ENCODE data around the gene TMCC2. TPM values are rescaled to one million over a fixed set of nuclear protein-coding genes. Genes with fewer than 3 reads are reported as not detected.

The TMCC2 gene
- total RNA-seq, 1 experiment from 2014 or later = 2.7 TPM

DNA sequence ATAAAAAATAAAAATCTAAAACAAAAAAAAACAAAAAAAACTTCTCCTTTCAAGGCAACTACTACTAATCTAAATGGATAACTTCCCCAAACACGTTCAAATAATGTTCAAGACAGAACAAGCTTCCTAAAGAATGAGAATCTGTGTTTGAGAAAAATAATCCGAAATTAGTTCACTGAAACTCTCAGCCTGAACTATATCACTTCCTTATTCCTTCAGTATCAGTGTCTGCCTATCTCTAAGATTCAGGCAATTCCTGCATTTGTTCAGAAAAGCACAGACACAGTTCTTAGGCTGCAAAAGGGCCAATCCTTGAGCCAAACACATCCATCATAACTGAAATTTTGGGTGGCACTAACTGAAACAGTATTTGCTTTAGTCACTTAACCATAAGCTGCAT, 38.6 kb upstream of the TMCC2 start:
- POLR2A ChIA-PET = no interaction called here
- peaks cover 0 to 2% of the 10 kb centered on the region in 2 experiments; a peak in 1 of 4 replicates for H3K4me1 ChIP-seq (ENCODE audit: control insufficient read depth in 1 of 2, insufficient read depth in 2 of 2, low read length in 2 of 2)
- no peak overlapping the region for H2AFZ ChIP-seq (ENCODE audit: low read depth, low read length, poor library complexity, severe bottlenecking)
- TF ChIP-seq YY1 (IDR thresholded peaks at IDR 0.05; ENCODE audit: extremely low read depth, insufficient replicate concordance, low read depth, low read length) (no peak), ZBTB33 (IDR thresholded peaks at IDR 0.05; ENCODE audit: extremely low read depth, insufficient replicate concordance, low read length) (no peak), EZH2 (IDR thresholded peaks at IDR 0.05) (no peak), SRF (IDR thresholded peaks at IDR 0.05; ENCODE audit: low read depth) (no peak), EZH2phosphoT487 (IDR thresholded peaks at IDR 0.05; ENCODE audit: borderline replicate concordance) (no peak), TCF7L2 (IDR thresholded peaks at IDR 0.05; ENCODE audit: borderline replicate concordance, extremely low read depth, insufficient read depth, insufficient read length) (no peak), JUND (IDR thresholded peaks at IDR 0.05) (no peak), POLR2A (IDR thresholded peaks at IDR 0.05; ENCODE audit: borderline replicate concordance, extremely low read depth, insufficient read depth, insufficient read length) (no peak), CEBPB (IDR thresholded peaks at IDR 0.05; ENCODE audit: low read depth) (no peak), ZFX (IDR thresholded peaks at IDR 0.05) (no peak), CTCF (IDR thresholded peaks at IDR 0.05 in 2 of 3, conservative IDR thresholded peaks at IDR 0.05 in 1 of 3; ENCODE audit: borderline replicate concordance in 1 of 3, insufficient read depth in 1 of 3, low read depth in 2 of 3, low read length in 2 of 3) (no peak), MAX (IDR thresholded peaks at IDR 0.05) (no peak), FOSL1 (IDR thresholded peaks at IDR 0.05; ENCODE audit: low read depth) (no peak), SP1 (IDR thresholded peaks at IDR 0.05; ENCODE audit: low read depth) (no peak), POLR2AphosphoS5 (IDR thresholded peaks at IDR 0.05; ENCODE audit: low read depth, low read length) (no peak), SIN3A (IDR thresholded peaks at IDR 0.05; ENCODE audit: low read depth) (no peak), CBX3 (IDR thresholded peaks at IDR 0.05; ENCODE audit: low read depth) (no peak), RAD21 (IDR thresholded peaks at IDR 0.05; ENCODE audit: low read depth) (no peak)
- TF ChIP-seq, protein P1, sequence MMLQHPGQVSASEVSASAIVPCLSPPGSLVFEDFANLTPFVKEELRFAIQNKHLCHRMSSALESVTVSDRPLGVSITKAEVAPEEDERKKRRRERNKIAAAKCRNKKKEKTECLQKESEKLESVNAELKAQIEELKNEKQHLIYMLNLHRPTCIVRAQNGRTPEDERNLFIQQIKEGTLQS (IDR thresholded peaks at IDR 0.05) = no peak
- TF ChIP-seq, protein P2, sequence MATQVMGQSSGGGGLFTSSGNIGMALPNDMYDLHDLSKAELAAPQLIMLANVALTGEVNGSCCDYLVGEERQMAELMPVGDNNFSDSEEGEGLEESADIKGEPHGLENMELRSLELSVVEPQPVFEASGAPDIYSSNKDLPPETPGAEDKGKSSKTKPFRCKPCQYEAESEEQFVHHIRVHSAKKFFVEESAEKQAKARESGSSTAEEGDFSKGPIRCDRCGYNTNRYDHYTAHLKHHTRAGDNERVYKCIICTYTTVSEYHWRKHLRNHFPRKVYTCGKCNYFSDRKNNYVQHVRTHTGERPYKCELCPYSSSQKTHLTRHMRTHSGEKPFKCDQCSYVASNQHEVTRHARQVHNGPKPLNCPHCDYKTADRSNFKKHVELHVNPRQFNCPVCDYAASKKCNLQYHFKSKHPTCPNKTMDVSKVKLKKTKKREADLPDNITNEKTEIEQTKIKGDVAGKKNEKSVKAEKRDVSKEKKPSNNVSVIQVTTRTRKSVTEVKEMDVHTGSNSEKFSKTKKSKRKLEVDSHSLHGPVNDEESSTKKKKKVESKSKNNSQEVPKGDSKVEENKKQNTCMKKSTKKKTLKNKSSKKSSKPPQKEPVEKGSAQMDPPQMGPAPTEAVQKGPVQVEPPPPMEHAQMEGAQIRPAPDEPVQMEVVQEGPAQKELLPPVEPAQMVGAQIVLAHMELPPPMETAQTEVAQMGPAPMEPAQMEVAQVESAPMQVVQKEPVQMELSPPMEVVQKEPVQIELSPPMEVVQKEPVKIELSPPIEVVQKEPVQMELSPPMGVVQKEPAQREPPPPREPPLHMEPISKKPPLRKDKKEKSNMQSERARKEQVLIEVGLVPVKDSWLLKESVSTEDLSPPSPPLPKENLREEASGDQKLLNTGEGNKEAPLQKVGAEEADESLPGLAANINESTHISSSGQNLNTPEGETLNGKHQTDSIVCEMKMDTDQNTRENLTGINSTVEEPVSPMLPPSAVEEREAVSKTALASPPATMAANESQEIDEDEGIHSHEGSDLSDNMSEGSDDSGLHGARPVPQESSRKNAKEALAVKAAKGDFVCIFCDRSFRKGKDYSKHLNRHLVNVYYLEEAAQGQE (IDR thresholded peaks at IDR 0.05; ENCODE audit: low read depth) = no peak
- H3K9me3 ChIP-seq (ENCODE audit: control insufficient read depth in 1 of 2, insufficient read depth in 1 of 2, low read depth in 1 of 2, low read length in 2 of 2) = no peaks in the 10 kb centered on the region
- no peaks in the 10 kb centered on the region for H4K20me1 ChIP-seq (ENCODE audit: insufficient read depth)
- H3K36me3 ChIP-seq (ENCODE audit: control insufficient read depth in 1 of 2, insufficient read depth in 2 of 2, low read length in 2 of 2) = no peaks in the 10 kb centered on the region
- no peak overlapping the region for H3K9ac ChIP-seq (ENCODE audit: low read length)
- H3K79me2 ChIP-seq (ENCODE audit: insufficient read depth, low read length) = peaks cover 30% of the 10 kb centered on the region
- ATAC-seq = no peak
- intact Hi-C loops (cut with micrococcal nuclease) = no loop called here
- no peaks in the 10 kb centered on the region for H3K27me3 ChIP-seq (ENCODE audit: insufficient read depth, low read length)
- H3K27ac ChIP-seq (ENCODE audit: low read depth, low read length) = no peak overlapping the region
- no peak overlapping the region for H3K4me2 ChIP-seq (ENCODE audit: low read length)
- H3K9me2 ChIP-seq (ENCODE audit: insufficient read depth) = no peaks in the 10 kb centered on the region
- RAD21 ChIA-PET (ENCODE audit: low non-redundant PET in 1 of 2, low total read pairs in 2 of 2, uncharacterized antibody in 2 of 2, unreplicated experiment in 2 of 2) = no interaction called here
- no TSS peak for BruUV-seq (replicated peaks)
- no peak overlapping the region for H3K4me3 ChIP-seq (replicated peaks in 1 of 2; ENCODE audit: low read depth in 1 of 2, low read length in 2 of 2)
- CTCF ChIA-PET = no interaction called here
- no peak for DNase-seq (ENCODE audit: low read depth, low spot score)
